Motor neuron (in vitro differentiated cells): ENCODE measurements around the gene CAMTA1. TPM values are rescaled to one million over a fixed set of nuclear protein-coding genes. Genes with fewer than 3 reads are reported as not detected.
A peak's percentile ranks its signal among the peaks of the same experiment; 100 is the strongest.
"Not testable (repeated sequence)": the region's sequence is repeated elsewhere in the genome, so short reads cannot be mapped to it uniquely, and the experiment has no call there.

Experiments
- ATAC-seq, 8 experiments: fragments of 200-7000 bp; cut with Tn5 transposase; replicated peaks in 6 of 8; 2 replicates each; pipeline ENCODE4 v1.8.0; 2021; ENCODE audit warnings: mild to moderate bottlenecking in 8 of 8, moderate library complexity in 8 of 8
- H3K27ac ChIP-seq, 2 donors: fragments of 250-450 bp; sonication (Bioruptor Pico); 2 replicates each; pipeline ENCODE4 v1.9.0; 2021; ENCODE audit warnings: antibody characterized with exemption in 2 of 2, mild to moderate bottlenecking in 2 of 2, moderate library complexity in 1 of 2
- H3K4me1 ChIP-seq, 2 donors: fragments of 250-450 bp; sonication (Bioruptor Pico); replicated peaks in 1 of 2; 2 replicates each; pipeline ENCODE4 v1.6.1; 2021; ENCODE audit warnings: antibody characterized with exemption in 2 of 2, mild to moderate bottlenecking in 2 of 2, moderate library complexity in 1 of 2
- H3K4me3 ChIP-seq, 5 donors: fragments of 250-450 bp; sonication (Bioruptor Pico); 2 replicates each; pipeline ENCODE4 v1.9.0; 2021; ENCODE audit warnings: antibody characterized with exemption in 5 of 5, mild to moderate bottlenecking in 5 of 5, moderate library complexity in 4 of 5
- WGBS, 10 experiments: fragments of 450-650 bp; shearing (Covaris generic); methylation state at CpG; one replicate each; pipeline ENCODE4 v1.0.0; 2022; 5-methylcytosine and 5-hydroxymethylcytosine counted together
- in situ Hi-C, 9 experiments: fragments of 400-800 bp; cut with MboI; loops; one replicate each; pipeline ENCODE4 v1.15.0; 2021; ENCODE audit warnings: low sequenced_read_pairs in 9 of 9, low pct_unique_long_range_greater_than_20kb in 2 of 9; ENCODE audit not compliant: unreplicated experiment in 9 of 9
- total RNA-seq, 8 experiments: library from RNA; unstranded; fragments of 300-600 nt; gene quantifications; 2 replicates each; pipeline versions ENCODE4 v1.2.3 to v1.2.4, GENCODE V29; 2022

The CAMTA1 gene
- total RNA-seq, 8 experiments from 2014 or later: 38.5 to 145 (median 77.6) TPM

DNA sequence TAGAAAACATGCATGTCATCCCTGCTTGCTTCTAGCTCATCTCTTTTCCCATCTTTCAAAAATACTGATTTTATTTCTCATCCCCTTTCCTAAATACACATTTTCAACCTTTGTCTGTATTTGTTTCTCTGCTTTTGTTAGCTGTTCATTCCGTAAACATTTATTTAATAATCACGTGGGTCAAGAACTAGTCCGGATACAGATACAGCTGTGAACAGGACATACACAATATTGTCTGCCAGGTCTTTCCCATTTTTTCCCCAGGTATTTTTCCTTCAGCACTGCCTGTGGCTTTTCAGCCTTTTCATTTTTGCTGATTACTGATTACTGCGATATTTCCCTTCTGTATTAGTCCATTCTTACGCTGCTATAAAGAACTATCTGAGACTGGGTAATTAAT is 1004.6 kb downstream of the CAMTA1 start:
- WGBS, 10 experiments: 61 to 100% (median 86%) methylated on average over 3 to 5 of the region's 5 CpGs
- no peak overlapping the region for H3K4me3 ChIP-seq
- no peak overlapping the region for H3K27ac ChIP-seq
- no peaks in the 10 kb centered on the region for H3K4me1 ChIP-seq
- ATAC-seq: no peak
- in situ Hi-C loops: no loop called here

- H3K27ac ChIP-seq, H3K4me1 ChIP-seq, H3K4me3 ChIP-seq, in situ Hi-C loops, ATAC-seq: not testable (repeated sequence)
- 73 to 100% (median 97%) methylated on average over 1 to 3 of the region's 3 CpGs; no CpG with 5 or more reads in 4 of the 10 experiments for whole genome bisulfite sequencing, 10 experiments
Measured at GRCh38 chr1:7791027-7791426, 1005.8 kb downstream of the CAMTA1 start.

DNA sequence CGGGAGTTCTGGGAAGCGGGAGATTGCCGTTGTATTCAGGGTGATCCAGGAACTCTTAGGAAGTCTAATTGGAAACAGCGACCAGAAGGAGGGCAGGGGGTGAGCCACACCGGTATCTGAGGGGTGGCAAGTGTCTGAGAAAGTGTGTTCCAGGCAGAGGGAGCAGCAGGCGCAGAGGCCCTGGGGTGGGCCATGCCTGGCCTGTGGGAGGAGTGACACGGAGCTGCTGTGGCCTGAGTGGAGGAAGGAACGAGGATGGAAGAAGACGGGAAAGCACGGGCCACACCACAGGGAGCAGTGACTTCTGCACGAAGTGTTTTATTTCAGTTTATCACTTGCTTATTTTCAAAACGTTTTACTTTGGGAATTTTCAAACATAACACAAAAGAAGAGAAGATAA is 1010.2 kb downstream of the CAMTA1 start:
- Histone ChIP-seq H3K4me3 (no peak overlapping the region), H3K4me1 (peaks cover 0 to 3% of the 10 kb centered on the region in 2 donors), H3K27ac (no peak overlapping the region)
- 55 to 92% (median 87%) methylated on average over 4 to 12 of the region's 12 CpGs; no CpG with 5 or more reads in 1 of the 10 experiments for WGBS, 10 experiments
- no peak for ATAC-seq
- in situ Hi-C loops: no loop called here

DNA sequence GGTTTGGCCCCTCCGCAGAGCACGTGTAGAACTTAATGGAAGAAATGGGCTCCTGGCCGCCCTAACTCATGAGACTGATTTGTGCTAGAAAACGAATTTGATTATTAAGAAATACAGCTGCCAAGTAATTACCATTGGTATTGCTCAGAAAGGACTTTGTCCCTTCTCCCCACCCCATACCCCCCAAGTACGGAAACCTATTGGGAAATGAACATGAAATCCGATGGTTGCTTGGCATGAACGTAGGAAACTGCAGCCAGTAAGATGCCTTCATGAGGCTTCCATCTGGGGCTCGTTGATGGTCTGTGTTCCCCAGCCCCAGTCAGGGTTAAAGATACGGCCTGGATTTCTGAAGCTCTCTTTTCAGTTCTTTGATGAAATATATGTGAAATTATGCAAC is 1020.2 kb downstream of the CAMTA1 start:
- H3K27ac ChIP-seq: no peak overlapping the region
- no peak for ATAC-seq
- H3K4me3 ChIP-seq: no peak overlapping the region
- H3K4me1 ChIP-seq: no peaks in the 10 kb centered on the region
- WGBS, 10 experiments: 44 to 95% (median 83%) methylated on average over 2 to 9 of the region's 9 CpGs
- in situ Hi-C loops: loop anchor here in 2 of 9 experiments (5.0 to 25.0 kb wide), 2 partner anchors 97 to 107 kb away; no protein-coding TSS in a partner anchor

- H3K4me1 ChIP-seq: no peaks in the 10 kb centered on the region
- no peak overlapping the region for H3K4me3 ChIP-seq
- no peak overlapping the region for H3K27ac ChIP-seq
- ATAC-seq: peak in 3 of 8 experiments; percentile 55 to 70 (median 63)
- in situ Hi-C loops: loop anchor here in 2 of 9 experiments (5.0 to 25.0 kb wide), 2 partner anchors 94 to 104 kb away; no protein-coding TSS in a partner anchor
- 0 to 77% (median 20%) methylated on average over 1 of the region's 1 CpG; no CpG with 5 or more reads in 3 of the 10 experiments for WGBS, 10 experiments
Measured at GRCh38 chr1:7808253-7808844, 1023.1 kb downstream of the CAMTA1 start.

DNA sequence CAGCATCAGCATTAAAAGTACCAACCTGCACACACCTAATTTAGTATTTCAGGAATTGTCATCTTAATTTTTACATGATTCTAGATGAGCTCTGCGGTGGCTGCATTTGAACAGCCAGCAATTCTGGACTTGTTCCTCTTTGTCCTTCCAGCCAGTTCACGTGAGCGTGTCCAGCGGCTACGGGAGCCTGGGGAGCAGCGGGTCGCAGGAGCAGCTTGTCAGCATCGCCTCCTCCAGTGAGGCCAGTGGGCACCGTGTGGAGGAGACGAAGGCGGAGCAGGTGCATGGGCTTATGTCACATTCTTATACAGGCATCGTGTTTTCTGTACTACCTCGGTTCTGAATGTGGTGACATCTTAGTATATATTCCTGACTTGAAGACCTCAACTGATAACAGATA is 1024.5 kb downstream of the CAMTA1 start:
- 88 to 100% (median 97%) methylated on average over 1 to 13 of the region's 13 CpGs for WGBS, 10 experiments

GRCh38 chr1:7810395-7810794 is 1025.1 kb downstream of the CAMTA1 start:
- WGBS, 10 experiments: 0 to 84% (median 64%) methylated on average over 1 to 7 of the region's 7 CpGs; no CpG with 5 or more reads in 2 of the 10 experiments
- in situ Hi-C loops: loop anchor here in 1 of 9 experiments (25.0 kb wide), 1 partner anchor 102 kb away; no protein-coding TSS in a partner anchor
- H3K4me3 ChIP-seq: no peak overlapping the region
- H3K27ac ChIP-seq: no peak overlapping the region
- peak in 7 of 8 experiments; percentile 98 to 100 (median 100) for ATAC-seq
- H3K4me1 ChIP-seq: no peaks in the 10 kb centered on the region

More for the DNA sequence above, 1024.5 kb downstream of the CAMTA1 start:
- in situ Hi-C loops: loop anchor here in 2 of 9 experiments (5.0 to 25.0 kb wide), 2 partner anchors 93 to 103 kb away; no protein-coding TSS in a partner anchor
- Histone ChIP-seq H3K27ac (no peak overlapping the region), H3K4me1 (no peaks in the 10 kb centered on the region), H3K4me3 (no peak overlapping the region)
- peak in 1 of 8 experiments; percentile 21 for ATAC-seq

GRCh38 chr1:7811476-7811875 is 1026.2 kb downstream of the CAMTA1 start:
- Histone ChIP-seq H3K27ac (no peak overlapping the region), H3K4me3 (no peak overlapping the region), H3K4me1 (no peaks in the 10 kb centered on the region)
- no peak for ATAC-seq
- in situ Hi-C loops: loop anchor here in 1 of 9 experiments (25.0 kb wide), 1 partner anchor 101 kb away; no protein-coding TSS in a partner anchor
- WGBS, 10 experiments: 83 to 100% (median 93%) methylated on average over 2 to 6 of the region's 6 CpGs; no CpG with 5 or more reads in 1 of the 10 experiments

DNA sequence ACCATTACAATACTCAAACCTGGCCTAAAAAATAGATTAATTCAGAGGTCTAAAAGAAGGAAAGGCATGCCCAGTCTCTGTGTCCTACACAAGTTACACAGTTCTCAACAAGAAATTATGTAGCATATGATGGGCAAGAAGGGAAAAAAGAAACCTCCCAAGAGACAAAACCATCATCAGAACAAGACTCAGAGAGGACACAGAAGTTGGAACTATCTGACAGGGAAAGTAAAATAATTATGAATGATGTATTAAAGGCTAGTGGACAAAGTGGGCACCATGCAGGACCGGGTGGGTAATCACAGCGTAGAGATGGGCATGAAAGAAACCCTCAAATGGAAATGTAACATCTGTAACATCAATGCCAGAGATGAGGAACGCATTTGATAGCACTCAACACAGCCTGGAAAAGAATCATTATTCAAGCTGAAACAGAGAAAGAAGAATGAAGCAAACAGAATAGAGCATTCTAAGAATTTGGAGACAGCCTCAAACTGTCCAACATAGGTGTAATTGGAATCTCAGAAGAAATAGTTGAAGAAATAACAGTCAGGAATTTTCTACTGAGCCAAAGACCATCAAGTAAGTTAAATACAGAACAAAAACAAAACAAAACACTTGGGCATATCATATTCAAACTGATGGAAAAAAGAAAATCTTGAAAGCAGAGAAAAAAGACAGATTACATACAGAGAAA is 1028.6 kb downstream of the CAMTA1 start:
- Histone ChIP-seq H3K4me3 (no peak overlapping the region), H3K4me1 (no peaks in the 10 kb centered on the region), H3K27ac (no peak overlapping the region)
- in situ Hi-C loops: loop anchor here in 1 of 9 experiments (25.0 kb wide), 1 partner anchor 98 kb away; no protein-coding TSS in a partner anchor
- ATAC-seq: no peak
- WGBS, 10 experiments: 69 to 100% (median 84%) methylated on average over 1 to 3 of the region's 3 CpGs

Other genes starting within 250 kb of the CAMTA1 start
- gene NOL9, start 230.9 kb upstream of the CAMTA1 start, total RNA-seq: 10 to 100 TPM; 12.9 to 35.2 (median 14.9) TPM
- gene TAS1R1, start 230.1 kb upstream of the CAMTA1 start, total RNA-seq: under 1 TPM in 7 of 8 experiments, not detected in 1; 0.22 to 0.82 (median 0.33) TPM
- 10 to 100 TPM; 21.9 to 44.4 (median 27.8) TPM for gene ZBTB48, start 205.5 kb upstream of the CAMTA1 start, total RNA-seq
- 10 to 100 TPM in 6 of 8 experiments, 1 to 10 TPM in 2; 7.0 to 38.3 (median 12.6) TPM for gene KLHL21, start 182.6 kb upstream of the CAMTA1 start, total RNA-seq
- 10 to 100 TPM in 4 of 8 experiments, 1 to 10 TPM in 4; 7.3 to 17.1 (median 10.1) TPM for gene PHF13, start 171.7 kb upstream of the CAMTA1 start, total RNA-seq
- 10 to 100 TPM; 12.8 to 47.5 (median 30.1) TPM for gene THAP3, start 160.6 kb upstream of the CAMTA1 start, total RNA-seq
- gene DNAJC11, start 83.6 kb upstream of the CAMTA1 start, total RNA-seq: 10 to 100 TPM; 25.9 to 87.2 (median 45.7) TPM